Amygdala (tissue), 56 donors: ENCODE measurements around the gene RAD51B.
A peak's percentile ranks its signal among the peaks of the same experiment; 100 is the strongest.

Source experiments
- DNase-seq, 56 donors: peaks; one replicate each; lab custom pipeline; 2025; lab: John Stamatoyannopoulos, UW

The RAD51B gene

DNA sequence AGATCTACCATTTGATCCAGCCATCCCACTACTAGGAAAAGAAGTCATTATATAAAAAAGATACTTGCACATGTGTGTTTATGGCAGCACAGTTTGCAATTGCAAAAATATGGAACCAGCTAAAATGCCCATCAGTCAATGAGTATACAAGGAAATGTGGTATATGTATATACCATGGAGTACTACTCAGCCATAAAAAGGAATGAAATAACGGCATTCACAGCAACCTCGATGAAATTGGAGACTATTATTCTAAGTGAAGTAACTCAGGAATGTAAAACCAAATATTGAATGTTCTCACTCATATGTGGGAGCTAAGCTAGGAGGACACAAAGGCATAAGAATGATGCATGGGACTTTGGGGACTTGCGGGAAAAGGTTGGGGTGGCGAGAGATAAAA is 402.6 kb downstream of the RAD51B start:
- DNase-seq, result no peak

DNA sequence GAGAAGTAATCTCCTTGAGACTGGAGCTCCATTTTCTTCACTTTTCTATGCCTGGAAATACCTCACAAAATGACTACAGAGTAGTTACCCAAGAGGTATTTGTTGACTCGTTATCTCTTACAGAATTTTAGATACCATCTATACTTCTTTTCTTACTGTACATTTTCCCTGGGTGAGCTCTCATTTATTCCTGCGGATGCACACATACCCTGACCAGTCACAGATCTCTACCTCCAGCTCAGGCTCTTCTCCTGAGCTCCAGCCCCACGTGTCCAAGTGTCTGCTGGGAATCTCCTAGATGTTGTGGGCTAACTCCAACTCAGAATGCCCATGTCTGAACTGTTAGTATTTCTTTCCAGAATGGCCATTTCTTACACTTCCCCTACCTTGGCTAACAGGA is 403.1 kb downstream of the RAD51B start:
- no peak for DNase-seq

DNA sequence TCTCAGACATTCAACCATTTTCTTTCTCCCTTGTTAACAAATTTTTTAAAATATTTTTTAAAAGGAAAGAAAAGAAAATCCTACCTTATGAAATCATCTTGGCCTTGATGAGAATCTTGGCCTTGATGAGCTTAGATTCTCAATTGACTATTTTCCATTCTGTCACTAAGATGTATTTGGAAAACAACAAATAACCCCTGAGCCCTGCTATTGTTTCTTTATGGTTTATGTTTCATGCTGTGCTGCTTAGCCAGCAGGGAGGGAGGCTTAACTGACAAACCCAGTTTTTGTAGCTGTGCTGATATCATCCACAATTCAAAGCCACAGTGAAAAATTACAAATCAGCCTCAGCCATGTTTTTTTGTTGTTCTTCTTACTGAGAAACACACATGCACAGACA is 404.1 kb downstream of the RAD51B start:
- no peak for DNase-seq

GRCh38 chr14:68225321-68225720 is 405.7 kb downstream of the RAD51B start:
- DNase-seq, result no peak

- no peak for DNase-seq
Measured at GRCh38 chr14:68226523-68226922, 406.9 kb downstream of the RAD51B start.

DNA sequence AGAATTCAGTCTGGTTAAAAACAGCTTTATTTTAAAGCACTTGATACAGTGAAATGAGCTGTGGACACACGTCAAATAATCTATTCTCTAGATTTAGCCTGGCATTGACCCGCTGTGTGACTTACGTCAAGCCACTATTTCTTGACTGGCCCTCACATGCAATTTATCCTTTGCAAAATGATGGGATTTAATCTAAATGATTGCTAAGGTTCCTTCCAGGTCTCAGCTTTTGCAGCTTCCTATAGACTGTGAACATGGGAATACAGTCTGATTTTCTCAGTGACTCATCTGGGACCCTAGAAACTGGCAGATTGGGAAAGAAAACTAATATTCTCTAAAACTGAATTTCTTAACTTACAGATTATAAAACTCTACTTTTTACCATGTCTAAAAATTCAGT is 409.1 kb downstream of the RAD51B start:
- no peak for DNase-seq

- DNase-seq, result no peak
Measured at GRCh38 chr14:68229423-68230100, 410.0 kb downstream of the RAD51B start.

DNA sequence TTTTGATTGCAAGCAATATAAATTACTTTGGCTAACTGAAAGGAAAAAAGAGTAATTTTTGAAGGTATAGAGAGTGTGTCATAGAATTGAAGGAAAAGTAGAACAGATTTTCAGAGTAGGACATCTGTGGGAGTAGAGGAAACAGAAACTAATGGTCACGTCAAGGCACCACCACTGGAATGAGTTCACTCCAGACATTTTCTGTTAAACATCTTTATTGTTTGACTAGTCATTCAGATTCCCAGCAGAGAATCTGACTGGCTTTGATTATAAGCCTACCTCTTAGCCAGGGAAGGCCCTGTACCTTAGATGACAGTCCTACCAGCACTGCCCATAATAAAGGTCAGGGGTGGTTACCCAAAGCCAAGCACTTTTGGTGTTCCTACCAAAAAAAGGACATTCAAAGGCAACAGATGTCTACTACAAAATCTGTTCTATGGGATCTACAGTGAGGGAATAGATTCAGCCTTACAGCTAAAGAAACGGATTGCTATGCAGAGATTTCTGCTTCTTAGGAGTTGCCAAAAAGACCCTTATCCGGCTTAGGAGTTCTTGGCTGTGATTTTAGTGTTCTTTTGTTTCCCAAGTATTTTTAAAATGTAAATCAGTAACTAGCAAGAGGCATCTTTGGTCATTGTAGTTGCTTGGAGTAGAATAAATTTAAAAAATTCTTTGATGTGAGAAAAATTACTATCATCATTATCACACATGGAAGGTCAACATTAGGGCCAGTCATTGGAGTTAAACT is 410.8 kb downstream of the RAD51B start:
- no peak for DNase-seq

GRCh38 chr14:68230950-68231717 is 411.6 kb downstream of the RAD51B start:
- no peak for DNase-seq

DNA sequence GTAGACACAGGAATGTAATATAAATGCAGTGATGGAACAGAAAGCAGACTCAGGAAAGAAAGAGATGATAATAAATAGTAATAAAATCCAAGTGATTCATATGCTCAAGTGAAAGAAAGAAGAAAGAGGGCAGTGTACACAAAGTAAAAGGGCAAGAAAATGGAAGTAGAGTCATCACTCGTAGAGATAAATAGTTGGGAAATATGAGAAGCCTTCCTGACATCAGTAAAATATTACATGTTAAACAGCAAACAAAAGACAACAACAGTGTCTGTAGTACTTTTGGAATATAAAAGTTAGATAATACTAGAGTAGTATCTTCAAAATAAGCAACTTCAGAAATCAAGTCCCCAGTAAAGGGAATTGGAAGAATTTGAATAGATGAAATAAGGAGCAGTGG is 412.3 kb downstream of the RAD51B start:
- DNase-seq, result no peak

DNA sequence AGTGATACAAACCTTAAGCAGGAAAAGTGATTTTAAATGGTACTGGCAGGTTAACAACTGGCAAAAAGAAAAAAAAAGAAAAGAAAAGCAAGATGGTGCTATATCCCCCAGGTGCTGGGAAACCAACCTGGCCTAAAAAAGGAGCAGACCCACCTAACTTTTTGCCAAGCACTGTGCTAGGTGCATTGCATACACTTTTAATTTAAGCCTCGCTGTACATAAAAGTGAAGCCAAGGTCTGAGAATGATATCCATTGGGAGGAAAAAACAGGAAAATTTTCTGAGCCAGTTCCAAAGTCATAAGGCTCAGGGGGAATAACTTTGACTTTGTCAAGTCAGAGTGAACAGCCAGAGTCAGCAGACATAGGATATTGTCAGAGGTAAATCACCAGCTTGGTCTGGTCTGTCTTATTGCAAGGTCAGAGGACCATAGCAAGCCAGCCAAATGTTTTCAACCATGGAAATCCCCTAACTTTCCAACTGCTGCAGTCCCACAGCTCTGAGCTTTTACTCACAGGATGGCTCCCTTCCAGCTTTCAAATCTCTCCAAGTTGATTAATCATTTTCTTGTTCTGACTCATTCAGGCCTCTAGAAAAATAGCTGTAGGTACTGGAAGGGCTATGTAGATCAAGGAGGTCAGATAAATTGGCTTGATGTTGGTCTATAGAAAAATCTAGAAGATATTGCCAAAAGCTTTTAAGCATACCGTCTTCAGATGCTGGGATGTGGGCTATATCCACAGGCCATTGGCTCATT is 412.9 kb downstream of the RAD51B start:
- DNase-seq, result peak in 1 of 56 donors; percentile 14

DNA sequence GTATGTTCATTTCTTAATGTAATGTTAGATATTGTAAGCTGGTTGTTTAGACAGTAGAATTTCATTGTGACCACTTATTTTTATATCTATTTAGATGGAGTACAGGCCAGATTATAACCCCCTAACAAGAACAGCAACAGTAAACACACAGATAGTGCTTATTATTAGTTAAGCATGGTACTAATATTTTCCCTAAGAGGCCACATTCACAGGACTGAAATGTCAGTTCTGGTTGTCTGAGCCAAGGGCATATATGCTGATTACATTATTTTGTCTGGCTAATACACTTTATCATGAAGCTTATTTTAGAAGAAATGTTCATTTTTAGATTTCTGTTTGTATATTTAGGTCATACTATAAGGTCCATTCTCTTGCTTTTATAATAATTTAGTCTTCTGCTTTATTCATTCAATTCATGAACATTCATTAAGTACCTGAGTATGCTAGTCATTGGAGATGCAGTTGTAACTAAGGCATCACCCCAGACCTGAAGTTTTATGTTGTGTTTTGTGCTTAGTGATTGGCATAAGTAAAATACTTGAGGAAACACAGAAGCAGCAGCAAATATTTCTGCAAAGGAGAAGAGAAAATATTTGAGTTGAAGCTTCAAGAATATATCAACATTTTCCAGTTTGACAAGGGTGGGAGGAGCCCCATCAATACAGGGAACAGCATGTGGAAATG is 413.7 kb downstream of the RAD51B start:
- DNase-seq, result no peak

DNA sequence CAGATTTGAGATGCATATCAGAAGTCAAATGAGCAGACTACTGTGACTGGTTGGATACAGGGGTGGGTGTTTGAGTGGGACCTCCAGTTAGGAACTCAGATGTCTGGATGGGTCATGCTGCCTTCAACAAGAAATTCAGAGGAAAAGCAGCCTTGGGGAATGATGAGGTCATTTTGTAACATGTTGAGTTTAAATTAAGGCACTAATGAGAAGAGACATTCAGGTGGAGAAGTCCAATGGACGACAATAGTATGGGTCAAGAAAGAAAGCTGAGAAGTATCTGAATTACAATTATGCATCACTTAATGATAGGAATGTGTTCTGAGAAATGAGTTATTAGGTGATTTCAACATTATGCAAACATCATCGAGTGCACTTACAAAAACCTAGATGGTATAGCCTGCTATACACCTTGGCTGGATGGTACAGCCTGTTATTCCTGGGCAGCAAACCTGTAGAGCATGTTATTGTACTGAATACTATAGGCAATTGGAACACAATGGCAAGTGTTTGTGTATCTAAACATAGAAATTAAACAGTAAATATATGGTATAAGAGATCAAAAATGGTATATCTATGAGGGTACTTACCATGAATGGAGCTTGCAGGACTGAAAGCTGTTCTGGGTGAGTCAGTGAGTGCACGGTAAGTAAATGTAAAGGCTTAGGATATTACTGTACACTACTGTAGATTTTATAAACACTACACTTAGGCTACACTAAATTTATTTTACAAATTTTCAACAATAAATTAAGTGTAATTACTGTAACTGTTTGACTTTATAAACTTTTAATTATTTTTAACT is 414.7 kb downstream of the RAD51B start:
- DNase-seq, result no peak

DNA sequence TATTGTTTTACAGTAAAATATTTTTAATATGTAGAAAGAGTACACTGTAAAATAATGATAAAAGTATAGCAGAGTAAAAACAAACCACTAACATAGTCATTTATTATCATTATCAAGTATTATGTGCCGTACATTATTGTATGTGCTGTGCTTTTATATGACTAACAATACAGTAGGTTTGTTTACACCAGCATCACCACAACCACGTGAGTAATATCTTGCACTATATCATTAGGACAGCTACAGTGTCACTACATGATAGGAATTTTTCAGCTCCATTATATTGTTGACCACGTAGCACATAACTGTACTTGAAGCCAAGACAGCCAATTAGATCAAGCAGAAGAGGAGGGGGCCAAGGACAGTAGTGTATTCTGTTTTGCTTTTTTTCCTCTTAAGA is 415.4 kb downstream of the RAD51B start:
- no peak for DNase-seq

- DNase-seq, result peak in 1 of 56 donors; percentile 7
Measured at GRCh38 chr14:68236582-68237458, 417.2 kb downstream of the RAD51B start.

GRCh38 chr14:68238551-68238950 is 419.0 kb downstream of the RAD51B start:
- no peak for DNase-seq

- DNase-seq, result no peak
Measured at GRCh38 chr14:68238976-68239375, 419.4 kb downstream of the RAD51B start.
